B cell (primary cell): Measurements from ENCODE around the gene MGA. TPM values are rescaled to one million over a fixed set of nuclear protein-coding genes. Genes with fewer than 3 reads are reported as not detected.
"Not testable (repeated sequence)": the region's sequence is repeated elsewhere in the genome, so short reads cannot be mapped to it uniquely, and the experiment has no call there.

Source experiments
- ATAC-seq: fragments of 200-7000 bp; cut with Tn5 transposase; one replicate; pipeline ENCODE4 v1.10.0; 2021; ENCODE audit warnings: low read depth, mild to moderate bottlenecking, moderate number of reproducible peaks, moderate library complexity
- CTCF ChIA-PET: fragments of 350-600 bp; sonication (Branson Sonifier 250); formaldehyde crosslinking; loops from one replicate; lab custom pipeline; 2021; ENCODE audit warnings: antibody characterized with exemption, inconsistent platforms; lab: Charles Lee
- POLR2A ChIA-PET: fragments of 350-600 bp; sonication (Branson Sonifier 250); formaldehyde crosslinking; loops from one replicate; lab custom pipeline; 2021; ENCODE audit warnings: antibody characterized with exemption; lab: Charles Lee
- DNase-seq: peaks from one replicate; pipeline ENCODE4 v3.0.0; 2013
- H2AFZ ChIP-seq: 2 replicates; pipeline ENCODE4 v1.6.1; 2012; ENCODE audit warnings: mild to moderate bottlenecking, low read depth, low read length; ENCODE audit not compliant: insufficient read depth, poor library complexity, severe bottlenecking
- H3K27ac ChIP-seq, 2 donors: 1 replicate in 1 of 2; 2 replicates in 1 of 2; pipeline ENCODE4 v1.5.1; 2012 to 2013; ENCODE audit warnings: low read length in 2 of 2, mild to moderate bottlenecking in 2 of 2, moderate library complexity in 1 of 2
- H3K27me3 ChIP-seq, 4 experiments: fragments of 200-600 bp in 1 of 4; sonication (generic) in 1 of 4; replicated peaks in 1 of 4; 1 replicate in 2 of 4; 2 replicates in 2 of 4; pipeline versions ENCODE4 v1.6.1 to v1.7.0; 2013 to 2016; ENCODE audit warnings: low read length in 3 of 4, mild to moderate bottlenecking in 2 of 4, mixed read lengths in 1 of 4, moderate library complexity in 1 of 4; ENCODE audit not compliant: insufficient read depth in 4 of 4, control insufficient read depth in 3 of 4; ENCODE audit errors: control extremely low read depth in 1 of 4
- H3K36me3 ChIP-seq, 2 experiments: replicated peaks in 1 of 2; 1 replicate in 1 of 2; 2 replicates in 1 of 2; pipeline versions ENCODE4 v1.6.1 to v1.7.1; 2013; ENCODE audit warnings: low read length in 1 of 2; ENCODE audit not compliant: insufficient read depth in 2 of 2, control insufficient read depth in 1 of 2; ENCODE audit errors: control extremely low read depth in 1 of 2, extremely low read depth in 1 of 2
- H3K4me1 ChIP-seq, 2 donors: fragments of 200-600 bp in 1 of 2; sonication (generic) in 1 of 2; 1 replicate in 1 of 2; 2 replicates in 1 of 2; pipeline versions ENCODE4 v1.5.1 to v1.6.1; 2013 to 2017; ENCODE audit warnings: low read length in 2 of 2; ENCODE audit not compliant: control insufficient read depth in 2 of 2, insufficient read depth in 2 of 2
- H3K4me2 ChIP-seq: replicated peaks from 2 replicates; pipeline ENCODE3; 2012; ENCODE audit warnings: mild to moderate bottlenecking, low read depth, low read length; ENCODE audit not compliant: poor library complexity, severe bottlenecking
- H3K4me3 ChIP-seq, 5 experiments: fragments of 200-600 bp in 1 of 5; sonication (generic) in 1 of 5; 1 replicate in 3 of 5; 2 replicates in 2 of 5; pipeline versions ENCODE4 v1.5.1 to v1.7.0; 2011 to 2016; ENCODE audit warnings: low read length in 4 of 5, mild to moderate bottlenecking in 4 of 5, low read depth in 2 of 5, control low read depth in 1 of 5, moderate library complexity in 1 of 5; ENCODE audit not compliant: insufficient read depth in 1 of 5; ENCODE audit errors: control extremely low read depth in 1 of 5, extremely low read depth in 1 of 5
- H3K79me2 ChIP-seq: fragments of 200-600 bp; sonication (generic); one replicate; pipeline ENCODE4 v1.6.0; 2016; ENCODE audit warnings: low read length; ENCODE audit not compliant: control insufficient read depth, insufficient read depth
- H3K9ac ChIP-seq: fragments of 200-600 bp; sonication (generic); 2 replicates; pipeline ENCODE4 v1.6.1; 2017; ENCODE audit warnings: mild to moderate bottlenecking, low read length, moderate library complexity
- H3K9me3 ChIP-seq, 3 donors: one replicate each; pipeline versions ENCODE4 v1.6.1 to v1.7.1; 2013; ENCODE audit warnings: low read length in 2 of 3; ENCODE audit not compliant: control insufficient read depth in 2 of 3, insufficient read depth in 1 of 3; ENCODE audit errors: control extremely low read depth in 1 of 3
- H4K20me1 ChIP-seq: 2 replicates; pipeline ENCODE4 v1.6.0; 2012; ENCODE audit warnings: mild to moderate bottlenecking, low read length; ENCODE audit not compliant: insufficient read depth, control insufficient read depth, poor library complexity, severe bottlenecking
- H3K27ac Mint-ChIP-seq: one replicate; pipeline ENCODE4 v1.8.0; 2021; ENCODE audit warnings: mixed read lengths
- H3K27me3 Mint-ChIP-seq: one replicate; pipeline ENCODE4 v1.8.0; 2021; ENCODE audit warnings: mixed read lengths
- H3K4me1 Mint-ChIP-seq: one replicate; pipeline ENCODE4 v1.8.0; 2021; ENCODE audit warnings: mixed read lengths
- H3K4me3 Mint-ChIP-seq: one replicate; pipeline ENCODE4 v1.8.0; 2021; ENCODE audit warnings: mixed read lengths
- H3K9me3 Mint-ChIP-seq: one replicate; pipeline ENCODE4 v1.8.0; 2022; ENCODE audit warnings: mixed read lengths; ENCODE audit not compliant: insufficient read depth
- EZH2 ChIP-seq: IDR thresholded peaks from 2 replicates; pipeline ENCODE4 v1.6.1; 2012; ENCODE audit warnings: borderline replicate concordance, low read depth, mild to moderate bottlenecking, moderate library complexity, low read length; ENCODE audit not compliant: insufficient read depth, poor library complexity, severe bottlenecking
- WGBS: methylation state at CpG from one replicate; pipeline ENCODE4 v1.1.5; 2013; ENCODE audit warnings: missing lambda C conversion rate; ENCODE audit not compliant: insufficient coverage; 5-methylcytosine and 5-hydroxymethylcytosine counted together
- intact Hi-C: fragments of 100-400 bp; cut with micrococcal nuclease; formaldehyde crosslinking; loops from one replicate; pipeline ENCODE4 v1.10.0; 2022
- polyA plus RNA-seq: library from polyadenylated mRNA; depleted of rRNA; stranded (reverse); fragments of >200 nt; gene quantifications from 2 replicates; pipeline ENCODE4 v1.2.3, GENCODE V29; 2012
- total RNA-seq, 2 donors: library from RNA; stranded (reverse); fragments of 120-200 nt in 1 of 2; gene quantifications; 1 replicate in 1 of 2; 2 replicates in 1 of 2; pipeline versions ENCODE4 v1.2.3 to v1.2.4, GENCODE V29; 2013 to 2022
- TF ChIP-seq, protein P1 (sequence below): fragments of 200-600 bp; IDR thresholded peaks from one replicate; pipeline ENCODE4 v1.8.0; 2022; ENCODE audit warnings: antibody characterized with exemption, mild to moderate bottlenecking

Gene MGA
- total and polyA plus RNA-seq, 2 donors (not counting 1 experiment from before 2014, with no cell fraction given), result 5.4 to 79.7 TPM

DNA sequence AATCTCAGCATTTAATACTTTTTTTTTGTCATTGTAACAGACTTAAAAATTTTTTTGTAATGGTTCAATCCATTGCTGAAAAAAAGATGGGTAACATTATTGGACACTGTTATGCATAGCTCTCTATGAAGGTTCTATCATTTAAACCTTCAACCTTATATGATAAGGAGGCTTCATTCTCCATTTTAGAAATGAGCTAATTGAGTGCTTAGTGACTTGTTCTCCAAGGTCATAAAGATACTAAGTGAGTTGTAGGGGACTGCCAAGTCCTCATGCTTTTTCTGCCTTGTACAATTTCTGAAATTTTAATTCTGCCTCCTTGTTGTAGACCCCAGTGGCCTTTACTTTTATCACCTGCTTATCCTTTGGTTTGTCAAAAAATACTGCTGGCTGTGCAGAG, 56.7 kb downstream of the MGA start:
- ChIA-PET CTCF (no interaction called here), POLR2A (no interaction called here)
- Histone ChIP-seq H3K9ac (no peak overlapping the region), H3K4me3 (no peak overlapping the region), H3K9me3 (no peaks in the 10 kb centered on the region), H3K4me1 (no peaks in the 10 kb centered on the region), H3K79me2 (peaks cover 15% of the 10 kb centered on the region), H3K27me3 (no peaks in the 10 kb centered on the region), H2AFZ (no peak overlapping the region), H3K36me3 (peaks cover 2 to 23% of the 10 kb centered on the region in 2 experiments), H3K4me2 (no peak overlapping the region), H3K27ac (no peak overlapping the region), H4K20me1 (no peaks in the 10 kb centered on the region)
- H3K4me3 Mint-ChIP-seq, result no peak overlapping the region
- no peak for ATAC-seq
- no peaks in the 10 kb centered on the region for H3K27me3 Mint-ChIP-seq
- no peak for TF ChIP-seq EZH2
- TF ChIP-seq, protein P1, sequence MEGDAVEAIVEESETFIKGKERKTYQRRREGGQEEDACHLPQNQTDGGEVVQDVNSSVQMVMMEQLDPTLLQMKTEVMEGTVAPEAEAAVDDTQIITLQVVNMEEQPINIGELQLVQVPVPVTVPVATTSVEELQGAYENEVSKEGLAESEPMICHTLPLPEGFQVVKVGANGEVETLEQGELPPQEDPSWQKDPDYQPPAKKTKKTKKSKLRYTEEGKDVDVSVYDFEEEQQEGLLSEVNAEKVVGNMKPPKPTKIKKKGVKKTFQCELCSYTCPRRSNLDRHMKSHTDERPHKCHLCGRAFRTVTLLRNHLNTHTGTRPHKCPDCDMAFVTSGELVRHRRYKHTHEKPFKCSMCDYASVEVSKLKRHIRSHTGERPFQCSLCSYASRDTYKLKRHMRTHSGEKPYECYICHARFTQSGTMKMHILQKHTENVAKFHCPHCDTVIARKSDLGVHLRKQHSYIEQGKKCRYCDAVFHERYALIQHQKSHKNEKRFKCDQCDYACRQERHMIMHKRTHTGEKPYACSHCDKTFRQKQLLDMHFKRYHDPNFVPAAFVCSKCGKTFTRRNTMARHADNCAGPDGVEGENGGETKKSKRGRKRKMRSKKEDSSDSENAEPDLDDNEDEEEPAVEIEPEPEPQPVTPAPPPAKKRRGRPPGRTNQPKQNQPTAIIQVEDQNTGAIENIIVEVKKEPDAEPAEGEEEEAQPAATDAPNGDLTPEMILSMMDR, result no peak
- H3K27ac Mint-ChIP-seq, result no peak overlapping the region
- H3K4me1 Mint-ChIP-seq, result no peaks in the 10 kb centered on the region
- H3K9me3 Mint-ChIP-seq, result no peaks in the 10 kb centered on the region
- no peak for DNase-seq
- intact Hi-C loops, result no loop called here

DNA sequence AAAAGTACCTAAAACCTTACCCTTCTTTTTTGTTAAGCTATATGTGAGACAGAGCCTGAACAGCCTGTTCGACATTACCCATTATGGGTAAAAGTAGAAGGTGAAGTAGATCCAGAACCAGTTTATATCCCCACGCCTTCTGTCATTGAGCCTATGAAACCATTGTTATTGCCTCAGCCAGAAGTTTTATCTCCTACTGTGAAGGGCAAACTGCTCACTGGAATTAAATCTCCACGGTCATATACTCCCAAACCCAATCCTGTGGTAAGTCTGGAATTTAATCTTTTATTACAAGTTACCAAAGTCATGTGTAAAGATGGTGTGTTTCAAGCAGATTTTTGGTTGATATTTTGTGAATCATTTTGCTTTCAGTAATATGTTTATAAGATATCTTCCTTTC, 66.9 kb downstream of the MGA start:
- Histone ChIP-seq H3K79me2 (peaks cover 13% of the 10 kb centered on the region), H2AFZ (no peak overlapping the region), H3K4me1 (peaks cover 9% of the 10 kb centered on the region in 2 donors), H3K4me2 (no peak overlapping the region), H3K9me3 (no peaks in the 10 kb centered on the region), H3K4me3 (no peak overlapping the region), H3K36me3 (peaks cover 5 to 12% of the 10 kb centered on the region in 2 experiments), H3K9ac (no peak overlapping the region), H3K27ac (no peak overlapping the region), H4K20me1 (no peaks in the 10 kb centered on the region), H3K27me3 (no peaks in the 10 kb centered on the region)
- intact Hi-C loops, result no loop called here
- DNase-seq (no peak), ATAC-seq (no peak)
- Mint-ChIP-seq H3K4me3 (no peak overlapping the region), H3K27ac (no peak overlapping the region), H3K9me3 (no peaks in the 10 kb centered on the region), H3K27me3 (no peaks in the 10 kb centered on the region), H3K4me1 (peaks cover 11% of the 10 kb centered on the region)
- WGBS, result no CpG with 5 or more reads among the region's 3 CpGs
- CTCF ChIA-PET, result no interaction called here
- TF ChIP-seq EZH2, result no peak
- TF ChIP-seq, protein P1, result no peak
- POLR2A ChIA-PET, result no interaction called here

DNA sequence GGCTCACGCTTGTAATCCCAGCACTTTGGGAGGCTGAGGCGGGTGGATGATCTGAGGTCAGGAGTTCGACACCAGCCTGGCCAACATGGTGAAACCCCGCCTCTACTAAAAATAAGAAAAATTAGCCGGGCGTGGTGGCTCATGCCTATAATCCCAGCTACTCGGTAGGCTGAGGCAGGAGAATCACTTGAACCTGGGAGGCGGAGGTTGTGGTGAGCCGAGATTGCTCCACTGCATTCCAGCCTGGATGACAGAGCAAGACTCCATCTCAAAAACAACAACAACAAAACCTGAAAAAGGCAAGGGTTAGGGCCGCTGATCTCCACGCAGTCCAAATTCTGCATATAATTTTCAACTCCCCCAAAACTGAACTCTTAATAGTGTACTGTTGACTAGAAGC, 67.9 kb downstream of the MGA start:
- CTCF ChIA-PET, result interaction anchor here (1.0 kb wide), 1 partner anchor 83 kb away, joined by 3 read pairs; no protein-coding TSS in a partner anchor
- H3K27ac Mint-ChIP-seq, H3K4me3 ChIP-seq, H3K4me1 ChIP-seq, H3K9me3 Mint-ChIP-seq, DNase-seq, H3K9me3 ChIP-seq, H3K27me3 ChIP-seq, H3K27ac ChIP-seq, H3K9ac ChIP-seq, H3K27me3 Mint-ChIP-seq, H3K79me2 ChIP-seq, H2AFZ ChIP-seq, H4K20me1 ChIP-seq, H3K4me2 ChIP-seq, POLR2A ChIA-PET, ATAC-seq, intact Hi-C loops, H3K4me3 Mint-ChIP-seq: not testable (repeated sequence)
- 97% methylated on average over 4 of the region's 11 CpGs for WGBS
- H3K36me3 ChIP-seq, result peaks cover 12 to 14% of the 10 kb centered on the region in 2 experiments
- peaks cover 11% of the 10 kb centered on the region for H3K4me1 Mint-ChIP-seq
